CD8-positive, alpha-beta memory T cell (primary cell): Measurements from ENCODE around the gene SERPINB13. TPM values are rescaled to one million over a fixed set of nuclear protein-coding genes. Genes with fewer than 3 reads are reported as not detected.

Experiments
- CTCF ChIA-PET: fragments of 350-600 bp; sonication (Branson Sonifier 250); formaldehyde crosslinking; loops from one replicate; lab custom pipeline; 2021; ENCODE audit warnings: antibody characterized with exemption; lab: Charles Lee
- POLR2A ChIA-PET: fragments of 350-600 bp; sonication (Branson Sonifier 250); formaldehyde crosslinking; loops from one replicate; lab custom pipeline; 2021; ENCODE audit warnings: antibody characterized with exemption; lab: Charles Lee
- DNase-seq, 5 donors: peaks; one replicate each; pipeline versions ENCODE4 v3.0.0 to v3.0.0-alpha.2; 2020 to 2022; ENCODE audit warnings: mixed read lengths in 1 of 5
- H3K27ac ChIP-seq: one replicate; pipeline ENCODE4 v1.7.0; 2013; ENCODE audit warnings: low read depth, mild to moderate bottlenecking, low read length, moderate library complexity
- H3K27me3 ChIP-seq: 2 replicates; pipeline ENCODE4 v1.7.0; 2013; ENCODE audit warnings: low read length, mild to moderate bottlenecking; ENCODE audit not compliant: insufficient read depth, poor library complexity, severe bottlenecking
- H3K36me3 ChIP-seq: 2 replicates; pipeline ENCODE4 v1.7.0; 2013; ENCODE audit warnings: mild to moderate bottlenecking, low read length, moderate library complexity; ENCODE audit not compliant: insufficient read depth
- H3K4me1 ChIP-seq: 2 replicates; pipeline ENCODE4 v1.7.0; 2013; ENCODE audit warnings: mild to moderate bottlenecking, low read length, moderate library complexity; ENCODE audit not compliant: insufficient read depth
- H3K4me3 ChIP-seq: 2 replicates; pipeline ENCODE4 v1.7.0; 2013; ENCODE audit warnings: mild to moderate bottlenecking, low read length
- H3K9me3 ChIP-seq: 2 replicates; pipeline ENCODE4 v1.7.0; 2013; ENCODE audit warnings: mild to moderate bottlenecking, low read length
- H3K27ac Mint-ChIP-seq, 8 donors: one replicate each; pipeline ENCODE4 v1.8.0; 2020 to 2021; ENCODE audit warnings: mixed read lengths in 8 of 8, mild to moderate bottlenecking in 6 of 8, inconsistent platforms in 3 of 8, moderate library complexity in 3 of 8
- H3K27me3 Mint-ChIP-seq, 2 donors: one replicate each; pipeline ENCODE4 v1.8.0; 2020 to 2021; ENCODE audit warnings: mixed read lengths in 2 of 2, mild to moderate bottlenecking in 1 of 2, moderate library complexity in 1 of 2
- H3K36me3 Mint-ChIP-seq, 3 donors: one replicate each; pipeline ENCODE4 v1.8.0; 2020 to 2021; ENCODE audit warnings: mixed read lengths in 3 of 3, inconsistent platforms in 1 of 3, mild to moderate bottlenecking in 1 of 3
- H3K4me1 Mint-ChIP-seq, 3 donors: one replicate each; pipeline ENCODE4 v1.8.0; 2020 to 2021; ENCODE audit warnings: mixed read lengths in 3 of 3, inconsistent platforms in 1 of 3, mild to moderate bottlenecking in 1 of 3
- H3K4me3 Mint-ChIP-seq, 7 donors: one replicate each; pipeline ENCODE4 v1.8.0; 2020 to 2021; ENCODE audit warnings: mixed read lengths in 7 of 7, mild to moderate bottlenecking in 6 of 7, moderate library complexity in 4 of 7, inconsistent platforms in 2 of 7
- H3K9me3 Mint-ChIP-seq, 5 donors: one replicate each; pipeline ENCODE4 v1.8.0; 2020 to 2022; ENCODE audit warnings: mixed read lengths in 5 of 5, mild to moderate bottlenecking in 3 of 5, moderate library complexity in 2 of 5, inconsistent platforms in 1 of 5
- polyA plus RNA-seq: library from polyadenylated mRNA; unstranded; fragments of 300-500 nt; fragmentation: Illumina TruSeq; gene quantifications from one replicate; pipeline ENCODE4 v1.2.3, GENCODE V29; 2021
- total RNA-seq, 2 experiments: library from RNA; stranded (reverse); gene quantifications; one replicate each; pipeline ENCODE4 v1.2.3, GENCODE V29; 2021

Gene SERPINB13
- total and polyA plus RNA-seq, 3 experiments from 2014 or later, result not detected

DNA sequence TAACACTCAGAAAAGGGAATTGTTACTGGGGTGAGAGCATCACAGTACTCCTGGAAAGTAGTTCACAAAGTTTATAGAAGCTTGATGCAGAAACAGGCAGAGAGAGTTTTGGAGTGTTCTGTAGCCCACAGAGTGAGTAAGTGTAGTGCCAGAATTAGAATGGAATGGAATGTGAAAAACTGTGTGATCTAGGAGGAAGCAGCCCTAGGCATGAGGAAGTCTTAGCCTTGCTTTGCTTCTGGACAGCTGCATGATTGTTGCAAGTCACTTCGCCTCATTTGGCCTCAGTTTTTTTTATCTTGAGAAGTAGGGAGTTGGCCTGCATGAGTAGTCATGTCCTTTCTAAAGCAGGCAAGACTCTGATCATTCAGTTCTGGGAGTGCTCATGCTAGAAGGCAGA is 34.1 kb upstream of the SERPINB13 start:
- H3K4me3 Mint-ChIP-seq, result no peak overlapping the region
- ChIA-PET CTCF (no interaction called here), POLR2A (no interaction called here)
- Histone ChIP-seq H3K36me3 (no peaks in the 10 kb centered on the region), H3K4me3 (no peak overlapping the region), H3K27ac (no peak overlapping the region), H3K4me1 (no peaks in the 10 kb centered on the region), H3K27me3 (no peaks in the 10 kb centered on the region), H3K9me3 (no peaks in the 10 kb centered on the region)
- H3K27ac Mint-ChIP-seq, result peak overlapping the region in 1 of 8 donors; percentile 27
- H3K36me3 Mint-ChIP-seq, result no peaks in the 10 kb centered on the region
- peaks cover 0 to 9% of the 10 kb centered on the region in 2 donors for H3K27me3 Mint-ChIP-seq
- DNase-seq, result no peak
- H3K4me1 Mint-ChIP-seq, result no peaks in the 10 kb centered on the region
- H3K9me3 Mint-ChIP-seq, result no peaks in the 10 kb centered on the region

DNA sequence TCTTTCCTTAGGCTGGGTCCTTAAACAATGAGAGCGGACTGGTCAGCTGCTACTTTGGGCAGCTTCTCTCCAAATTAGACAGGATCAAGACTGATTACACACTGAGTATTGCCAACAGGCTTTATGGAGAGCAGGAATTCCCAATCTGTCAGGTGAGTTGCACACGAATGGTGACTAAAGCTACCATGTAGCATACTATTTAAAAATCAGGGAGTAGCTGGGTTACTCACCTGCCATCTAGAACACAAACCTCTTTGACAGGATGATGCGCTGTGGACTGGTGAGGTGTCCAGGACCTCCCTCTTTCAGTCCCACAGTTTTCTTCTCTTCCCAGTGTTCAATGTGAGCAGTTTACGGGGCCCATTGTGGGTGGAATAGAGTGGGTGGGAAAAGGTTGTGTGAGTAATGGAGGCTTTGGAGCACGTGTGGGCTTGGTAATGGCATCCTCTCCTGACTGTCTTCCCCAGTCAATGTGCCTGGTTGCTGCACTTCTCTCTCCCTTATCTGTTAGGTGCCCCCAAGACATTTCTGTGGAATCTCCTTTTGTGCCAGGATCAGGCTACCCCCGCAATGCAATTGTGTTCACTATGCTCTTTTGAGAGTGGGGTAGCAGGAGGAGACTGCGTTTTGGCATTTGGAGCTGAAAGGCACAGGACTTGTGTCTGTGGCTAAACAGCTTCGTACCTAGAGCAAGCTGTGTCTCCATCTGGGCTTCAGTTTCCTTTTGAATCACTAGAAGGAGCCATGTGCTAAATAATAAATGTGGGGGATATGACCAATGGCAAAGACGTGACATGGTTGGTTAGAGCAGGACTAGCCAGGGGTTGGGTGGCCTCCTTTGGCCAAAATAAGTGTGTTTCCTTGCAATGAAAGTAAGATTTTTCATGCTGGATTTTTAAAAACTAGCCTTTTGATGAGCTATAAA is 27.3 kb upstream of the SERPINB13 start:
- Histone ChIP-seq H3K36me3 (no peaks in the 10 kb centered on the region), H3K4me1 (no peaks in the 10 kb centered on the region), H3K4me3 (no peak overlapping the region), H3K9me3 (no peaks in the 10 kb centered on the region), H3K27me3 (no peaks in the 10 kb centered on the region), H3K27ac (no peak overlapping the region)
- ChIA-PET POLR2A (no interaction called here), CTCF (no interaction called here)
- Mint-ChIP-seq H3K36me3 (no peaks in the 10 kb centered on the region), H3K27ac (no peak overlapping the region), H3K27me3 (peaks cover 4 to 14% of the 10 kb centered on the region in 2 donors), H3K4me1 (no peaks in the 10 kb centered on the region), H3K4me3 (no peak overlapping the region), H3K9me3 (peaks cover 0 to 4% (median 0%) of the 10 kb centered on the region in 5 donors)
- no peak for DNase-seq

DNA sequence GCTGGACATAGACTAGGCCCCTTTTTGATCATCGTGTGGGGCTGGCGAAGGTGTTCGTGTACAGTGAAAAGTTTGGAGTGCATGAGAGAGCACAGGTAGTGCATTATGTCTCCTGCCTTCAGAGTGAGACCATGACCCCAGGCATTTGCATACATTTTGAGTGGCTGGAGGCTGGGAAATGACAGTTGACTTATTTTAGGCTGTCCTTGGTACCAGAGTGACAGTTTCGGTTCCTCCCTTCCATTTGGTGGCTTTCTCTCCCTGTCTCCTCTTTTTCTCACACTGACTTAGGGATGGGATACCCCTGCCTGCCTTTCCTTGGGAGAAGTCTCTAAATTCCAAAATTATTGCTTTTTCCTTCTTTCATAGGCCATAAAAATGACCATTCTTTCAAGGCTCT is 24.9 kb upstream of the SERPINB13 start:
- Mint-ChIP-seq H3K4me3 (no peak overlapping the region), H3K4me1 (no peaks in the 10 kb centered on the region), H3K9me3 (peaks cover 0 to 4% (median 0%) of the 10 kb centered on the region in 5 donors), H3K36me3 (no peaks in the 10 kb centered on the region), H3K27ac (no peak overlapping the region), H3K27me3 (peaks cover 6 to 14% of the 10 kb centered on the region in 2 donors)
- ChIA-PET POLR2A (no interaction called here), CTCF (no interaction called here)
- no peaks in the 10 kb centered on the region for H3K4me1 ChIP-seq
- H3K36me3 ChIP-seq, result no peaks in the 10 kb centered on the region
- H3K4me3 ChIP-seq, result no peak overlapping the region
- no peak overlapping the region for H3K27ac ChIP-seq
- no peaks in the 10 kb centered on the region for H3K27me3 ChIP-seq
- DNase-seq, result no peak
- H3K9me3 ChIP-seq, result no peaks in the 10 kb centered on the region

DNA sequence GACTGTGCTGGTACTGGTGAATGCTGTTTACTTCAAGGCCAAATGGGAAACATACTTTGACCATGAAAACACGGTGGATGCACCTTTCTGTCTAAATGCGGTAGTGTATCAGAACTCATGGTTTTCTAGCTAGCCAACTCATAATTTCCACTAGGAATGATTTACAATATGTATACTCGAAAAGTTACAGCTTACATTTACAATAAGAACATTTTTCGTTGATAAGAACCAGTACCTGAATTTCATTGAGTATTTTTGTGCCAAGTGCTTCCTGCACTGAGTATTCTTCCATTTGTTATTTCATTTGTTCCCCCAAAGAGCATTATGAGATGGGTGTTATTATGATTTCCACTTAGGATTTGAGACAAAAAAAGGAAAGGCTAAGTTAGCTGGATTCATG is 23.1 kb upstream of the SERPINB13 start:
- POLR2A ChIA-PET, result no interaction called here
- Histone ChIP-seq H3K4me3 (no peak overlapping the region), H3K27ac (no peak overlapping the region), H3K36me3 (no peaks in the 10 kb centered on the region), H3K27me3 (no peaks in the 10 kb centered on the region), H3K4me1 (no peaks in the 10 kb centered on the region), H3K9me3 (no peaks in the 10 kb centered on the region)
- Mint-ChIP-seq H3K27ac (no peak overlapping the region), H3K4me3 (no peak overlapping the region), H3K36me3 (no peaks in the 10 kb centered on the region), H3K4me1 (no peaks in the 10 kb centered on the region), H3K27me3 (peaks cover 6 to 22% of the 10 kb centered on the region in 2 donors), H3K9me3 (peaks cover 0 to 4% (median 0%) of the 10 kb centered on the region in 5 donors)
- no peak for DNase-seq
- CTCF ChIA-PET, result no interaction called here

DNA sequence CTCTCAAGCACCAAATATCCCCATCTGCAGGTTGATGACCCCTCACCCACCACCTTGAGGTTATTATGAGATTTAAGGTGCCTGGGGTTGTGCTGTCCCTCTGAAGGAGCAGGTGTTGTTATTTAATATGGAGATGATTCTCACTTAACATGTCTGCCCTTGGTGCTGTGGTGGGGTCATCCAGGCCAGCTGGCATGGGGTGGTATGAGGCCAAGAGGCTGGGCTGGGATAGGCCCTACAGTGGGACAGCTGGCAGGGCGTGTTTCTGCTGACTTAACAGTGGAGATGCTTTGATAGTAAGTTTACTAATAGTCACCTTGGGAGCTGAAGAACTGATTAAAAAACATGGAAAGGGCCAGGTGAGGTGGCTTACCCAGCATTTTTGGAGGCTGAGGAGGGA is 22.6 kb upstream of the SERPINB13 start:
- Histone ChIP-seq H3K27ac (no peak overlapping the region), H3K4me3 (no peak overlapping the region), H3K4me1 (no peaks in the 10 kb centered on the region), H3K27me3 (no peaks in the 10 kb centered on the region), H3K36me3 (no peaks in the 10 kb centered on the region), H3K9me3 (no peaks in the 10 kb centered on the region)
- CTCF ChIA-PET, result no interaction called here
- no peaks in the 10 kb centered on the region for H3K4me1 Mint-ChIP-seq
- H3K9me3 Mint-ChIP-seq, result peaks cover 0 to 4% (median 0%) of the 10 kb centered on the region in 5 donors
- POLR2A ChIA-PET, result no interaction called here
- no peaks in the 10 kb centered on the region for H3K36me3 Mint-ChIP-seq
- DNase-seq, result no peak
- H3K27me3 Mint-ChIP-seq, result peaks cover 2 to 18% of the 10 kb centered on the region in 2 donors
- H3K27ac Mint-ChIP-seq, result peak overlapping the region in 1 of 8 donors; percentile 68
- H3K4me3 Mint-ChIP-seq, result no peak overlapping the region

DNA sequence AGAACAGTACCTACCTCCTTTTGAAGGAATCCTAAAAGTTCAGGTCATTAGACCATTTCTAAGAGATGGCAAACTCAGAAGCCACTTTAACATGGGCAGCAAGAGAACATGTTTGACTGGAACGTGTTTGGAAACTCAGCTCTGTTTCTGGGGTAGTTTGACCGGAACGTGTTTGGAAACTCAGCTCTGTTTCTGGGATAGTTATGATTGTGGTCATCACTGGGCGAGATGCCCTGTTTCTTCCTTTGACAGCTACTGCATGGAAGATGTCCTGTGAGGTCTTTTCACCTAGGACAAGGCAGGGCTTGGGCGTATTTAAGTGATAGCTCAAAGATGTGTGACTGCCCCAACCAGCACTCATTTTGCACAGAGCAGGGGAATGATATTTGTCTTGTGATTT is 19.9 kb upstream of the SERPINB13 start:
- no peak for DNase-seq
- Mint-ChIP-seq H3K9me3 (peaks cover 0 to 4% (median 0%) of the 10 kb centered on the region in 5 donors), H3K27ac (no peak overlapping the region), H3K27me3 (peaks cover 2 to 30% of the 10 kb centered on the region in 2 donors), H3K36me3 (no peaks in the 10 kb centered on the region), H3K4me3 (no peak overlapping the region), H3K4me1 (no peaks in the 10 kb centered on the region)
- H3K4me3 ChIP-seq, result no peak overlapping the region
- H3K27me3 ChIP-seq, result no peaks in the 10 kb centered on the region
- no peaks in the 10 kb centered on the region for H3K36me3 ChIP-seq
- no peaks in the 10 kb centered on the region for H3K9me3 ChIP-seq
- H3K27ac ChIP-seq, result no peak overlapping the region
- H3K4me1 ChIP-seq, result no peaks in the 10 kb centered on the region
- CTCF ChIA-PET, result no interaction called here
- POLR2A ChIA-PET, result no interaction called here

DNA sequence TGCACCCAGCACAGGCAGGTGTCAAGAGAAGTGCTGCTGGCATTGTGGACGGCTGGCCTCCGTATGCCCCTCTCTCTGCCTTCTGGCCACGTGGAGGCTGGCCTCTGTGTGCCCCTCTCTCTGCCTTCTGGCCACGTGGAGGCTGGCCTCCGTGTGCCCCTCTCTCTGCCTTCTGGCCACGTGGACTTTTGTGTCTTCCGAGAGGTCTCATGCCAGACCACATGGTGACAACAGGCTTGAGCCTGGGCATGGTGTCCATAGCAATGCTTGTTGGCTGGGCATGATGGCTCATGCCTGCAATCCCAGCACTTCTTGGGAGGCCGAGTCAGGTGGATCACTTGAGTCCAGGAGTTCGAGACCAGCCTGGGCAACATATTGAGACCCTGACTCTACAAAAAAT is 19.3 kb upstream of the SERPINB13 start:
- Mint-ChIP-seq H3K36me3 (no peaks in the 10 kb centered on the region), H3K27me3 (peaks cover 2 to 34% of the 10 kb centered on the region in 2 donors), H3K4me1 (no peaks in the 10 kb centered on the region), H3K4me3 (no peak overlapping the region), H3K9me3 (peaks cover 0 to 1% (median 0%) of the 10 kb centered on the region in 5 donors), H3K27ac (no peak overlapping the region)
- DNase-seq, result no peak
- ChIA-PET CTCF (no interaction called here), POLR2A (no interaction called here)
- no peaks in the 10 kb centered on the region for H3K4me1 ChIP-seq
- H3K36me3 ChIP-seq, result no peaks in the 10 kb centered on the region
- H3K9me3 ChIP-seq, result no peaks in the 10 kb centered on the region
- H3K27ac ChIP-seq, result no peak overlapping the region
- H3K27me3 ChIP-seq, result no peaks in the 10 kb centered on the region
- no peak overlapping the region for H3K4me3 ChIP-seq

DNA sequence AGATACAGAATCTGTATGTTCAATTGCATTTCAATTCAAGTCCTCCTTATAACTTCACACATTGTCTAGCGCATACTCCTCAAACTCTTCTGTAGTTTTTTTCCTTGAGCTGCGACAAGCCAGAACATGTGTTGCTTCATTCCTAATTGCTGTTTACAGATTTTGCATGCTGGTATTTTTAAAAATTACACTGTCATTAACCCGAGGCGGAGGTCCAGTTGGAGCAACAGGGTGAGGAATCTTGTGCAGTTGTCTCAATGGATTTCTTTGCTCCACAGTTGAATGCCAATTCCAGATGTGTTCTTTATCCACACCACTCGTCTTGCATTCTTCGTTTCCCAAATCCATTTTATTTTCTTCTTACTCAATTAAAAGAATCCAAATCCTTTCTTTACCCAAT is 16.4 kb upstream of the SERPINB13 start:
- Mint-ChIP-seq H3K27me3 (peaks cover 2 to 30% of the 10 kb centered on the region in 2 donors), H3K4me3 (no peak overlapping the region), H3K27ac (no peak overlapping the region), H3K4me1 (no peaks in the 10 kb centered on the region), H3K36me3 (no peaks in the 10 kb centered on the region), H3K9me3 (peaks cover 0 to 1% (median 0%) of the 10 kb centered on the region in 5 donors)
- ChIA-PET CTCF (no interaction called here), POLR2A (no interaction called here)
- no peaks in the 10 kb centered on the region for H3K36me3 ChIP-seq
- DNase-seq, result no peak
- H3K27me3 ChIP-seq, result no peaks in the 10 kb centered on the region
- no peaks in the 10 kb centered on the region for H3K9me3 ChIP-seq
- no peak overlapping the region for H3K4me3 ChIP-seq
- no peaks in the 10 kb centered on the region for H3K4me1 ChIP-seq
- no peak overlapping the region for H3K27ac ChIP-seq
